ACC112 (cell line): ENCODE data around the gene NME7.
"Not testable (repeated sequence)": the region's sequence is repeated elsewhere in the genome, so short reads cannot be mapped to it uniquely, and the experiment has no call there.

Source experiments
- H2AFZ ChIP-seq: fragments of 200-600 bp; sonication (generic); one replicate; pipeline ENCODE4 v1.6.0; 2017; ENCODE audit warnings: antibody characterized with exemption, low read length; ENCODE audit not compliant: unreplicated experiment
- H3K27ac ChIP-seq: fragments of 200-600 bp; sonication (generic); 2 replicates; pipeline ENCODE4 v1.5.1; 2014; ENCODE audit warnings: low read depth, mild to moderate bottlenecking, antibody characterized with exemption, low read length, moderate library complexity
- H3K27me3 ChIP-seq: fragments of 200-600 bp; sonication (generic); 2 replicates; pipeline ENCODE4 v1.6.1; 2014; ENCODE audit warnings: mild to moderate bottlenecking, antibody characterized with exemption, low read length, moderate library complexity, mixed read lengths; ENCODE audit not compliant: insufficient read depth
- H3K36me3 ChIP-seq: fragments of 200-600 bp; sonication (generic); 2 replicates; pipeline ENCODE4 v1.6.1; 2016; ENCODE audit warnings: mild to moderate bottlenecking, antibody characterized with exemption, low read length, moderate library complexity, mixed read lengths; ENCODE audit not compliant: insufficient read depth
- H3K4me1 ChIP-seq: fragments of 200-600 bp; sonication (generic); one replicate; pipeline ENCODE4 v1.6.1; 2016; ENCODE audit warnings: low read length, mixed read lengths; ENCODE audit not compliant: insufficient read depth, unreplicated experiment, control insufficient read depth
- H3K4me3 ChIP-seq: fragments of 200-600 bp; sonication (generic); 2 replicates; pipeline ENCODE4 v1.5.1; 2014; ENCODE audit warnings: mild to moderate bottlenecking, low read depth, low read length
- H3K79me2 ChIP-seq: fragments of 200-600 bp; sonication (generic); one replicate; pipeline ENCODE4 v1.6.0; 2016; ENCODE audit warnings: low read length; ENCODE audit not compliant: control insufficient read depth, unreplicated experiment, insufficient read depth

The NME7 gene

GRCh38 chr1:169367686-169368405 lies at the start of gene NME7, which contains the start of gene BLZF1:
NME7 (minus strand) TSS chr1:169367797; CDS start chr1:169367710, 87 bp downstream.
BLZF1 (plus strand) TSS chr1:169368195; CDS start chr1:169369523, 1,328 bp downstream.
- H3K79me2 ChIP-seq: peaks cover 59% of the 10 kb centered on the region
- H3K27ac ChIP-seq: peak within 1 kb of the TSS; percentile 89

GRCh38 chr1:169414952-169415351 lies 47.4 kb upstream of the NME7 start:
- Histone ChIP-seq H3K27ac (no peak overlapping the region), H2AFZ (no peak overlapping the region), H3K4me1 (no peaks in the 10 kb centered on the region), H3K79me2 (no peaks in the 10 kb centered on the region), H3K36me3 (no peaks in the 10 kb centered on the region), H3K27me3 (no peaks in the 10 kb centered on the region), H3K4me3 (no peak overlapping the region)

More at GRCh38 chr1:169367686-169368405, at the start of gene NME7, which contains the start of gene BLZF1:
- peaks cover 31% of the 10 kb centered on the region for H3K36me3 ChIP-seq
- H3K4me3 ChIP-seq: peak within 1 kb of the TSS; percentile 100
- H2AFZ ChIP-seq: peak within 1 kb of the TSS; percentile 46
- H3K27me3 ChIP-seq: no peaks in the 10 kb centered on the region
- H3K4me1 ChIP-seq: peaks cover 41% of the 10 kb centered on the region

- H3K4me3 ChIP-seq: not testable (repeated sequence)
These were observed 40.7 kb upstream of the NME7 start for GRCh38 chr1:169408340-169408739.

GRCh38 chr1:169402578-169402977 lies 35.0 kb upstream of the NME7 start:
- H2AFZ ChIP-seq, H3K27me3 ChIP-seq, H3K4me3 ChIP-seq, H3K4me1 ChIP-seq, H3K36me3 ChIP-seq, H3K79me2 ChIP-seq, H3K27ac ChIP-seq: not testable (repeated sequence)

More at GRCh38 chr1:169408340-169408739, 40.7 kb upstream of the NME7 start:
- not testable (repeated sequence) for H3K27ac ChIP-seq, H3K36me3 ChIP-seq, H3K27me3 ChIP-seq, H3K4me1 ChIP-seq, H3K79me2 ChIP-seq, H2AFZ ChIP-seq

GRCh38 chr1:169395955-169396354 lies 28.4 kb upstream of the NME7 start:
- Histone ChIP-seq H3K4me3 (no peak overlapping the region), H3K4me1 (no peaks in the 10 kb centered on the region), H3K27ac (no peak overlapping the region), H3K27me3 (no peaks in the 10 kb centered on the region), H3K36me3 (peaks cover 40% of the 10 kb centered on the region), H3K79me2 (no peaks in the 10 kb centered on the region), H2AFZ (no peak overlapping the region)

- Histone ChIP-seq H3K27me3 (no peaks in the 10 kb centered on the region), H3K79me2 (no peaks in the 10 kb centered on the region), H3K27ac (no peak overlapping the region), H3K36me3 (peaks cover 54% of the 10 kb centered on the region), H3K4me3 (no peak overlapping the region), H3K4me1 (no peaks in the 10 kb centered on the region), H2AFZ (no peak overlapping the region)
These were observed 24.8 kb upstream of the NME7 start for GRCh38 chr1:169392406-169392805.

- H3K36me3 ChIP-seq: peaks cover 57% of the 10 kb centered on the region
These were observed 22.7 kb upstream of the NME7 start for GRCh38 chr1:169390303-169390702.

GRCh38 chr1:169387399-169387798 lies 19.8 kb upstream of the NME7 start:
- Histone ChIP-seq H3K4me1 (peaks cover 6% of the 10 kb centered on the region), H3K79me2 (no peaks in the 10 kb centered on the region), H3K4me3 (no peak overlapping the region), H3K27me3 (no peaks in the 10 kb centered on the region), H2AFZ (no peak overlapping the region), H3K27ac (no peak overlapping the region), H3K36me3 (peaks cover 53% of the 10 kb centered on the region)

More at GRCh38 chr1:169390303-169390702, 22.7 kb upstream of the NME7 start:
- Histone ChIP-seq H3K27ac (no peak overlapping the region), H3K79me2 (no peaks in the 10 kb centered on the region), H3K27me3 (no peaks in the 10 kb centered on the region), H3K4me3 (no peak overlapping the region), H2AFZ (no peak overlapping the region), H3K4me1 (no peaks in the 10 kb centered on the region)

- peaks cover 6% of the 10 kb centered on the region for H3K4me1 ChIP-seq
- peaks cover 57% of the 10 kb centered on the region for H3K36me3 ChIP-seq
- H3K4me3 ChIP-seq: no peak overlapping the region
- H2AFZ ChIP-seq: no peak overlapping the region
- no peak overlapping the region for H3K27ac ChIP-seq
- peaks cover 4% of the 10 kb centered on the region for H3K79me2 ChIP-seq
- H3K27me3 ChIP-seq: no peaks in the 10 kb centered on the region
These were observed 15.9 kb upstream of the NME7 start for GRCh38 chr1:169383449-169383848.

GRCh38 chr1:169381162-169381561 lies 13.6 kb upstream of the NME7 start:
- Histone ChIP-seq H3K27me3 (no peaks in the 10 kb centered on the region), H3K27ac (no peak overlapping the region), H3K4me3 (no peak overlapping the region), H3K79me2 (peaks cover 4% of the 10 kb centered on the region), H3K4me1 (peaks cover 6% of the 10 kb centered on the region), H3K36me3 (peaks cover 61% of the 10 kb centered on the region), H2AFZ (no peak overlapping the region)

- no peak overlapping the region for H2AFZ ChIP-seq
- H3K4me3 ChIP-seq: no peak overlapping the region
- no peak overlapping the region for H3K27ac ChIP-seq
- H3K36me3 ChIP-seq: peaks cover 38% of the 10 kb centered on the region
- no peaks in the 10 kb centered on the region for H3K27me3 ChIP-seq
- H3K4me1 ChIP-seq: peaks cover 24% of the 10 kb centered on the region
- peaks cover 61% of the 10 kb centered on the region for H3K79me2 ChIP-seq
These were observed 3.8 kb upstream of the NME7 start for GRCh38 chr1:169371404-169371803.
